Nephron (organoid): ENCODE measurements around the gene RPTOR.

ENCODE experiments used
- H3K27ac Mint-ChIP-seq, 3 experiments: 2 replicates each; pipeline ENCODE4 v1.8.0; 2020; ENCODE audit warnings: mixed read lengths in 3 of 3, mild to moderate bottlenecking in 2 of 3, moderate library complexity in 1 of 3
- H3K27me3 Mint-ChIP-seq: 2 replicates; pipeline ENCODE4 v1.8.0; 2021; ENCODE audit warnings: low read depth, mild to moderate bottlenecking, moderate library complexity, mixed read lengths
- H3K36me3 Mint-ChIP-seq: 2 replicates; pipeline ENCODE4 v1.8.0; 2020; ENCODE audit warnings: low read depth, mixed read lengths
- H3K4me1 Mint-ChIP-seq: 2 replicates; pipeline ENCODE4 v1.8.0; 2020; ENCODE audit warnings: mixed read lengths
- H3K4me3 Mint-ChIP-seq, 3 experiments: 2 replicates each; pipeline ENCODE4 v1.8.0; 2020; ENCODE audit warnings: mild to moderate bottlenecking in 3 of 3, mixed read lengths in 3 of 3, moderate library complexity in 2 of 3
- H3K9me3 Mint-ChIP-seq: 2 replicates; pipeline ENCODE4 v1.8.0; 2020; ENCODE audit warnings: mixed read lengths
- CTCF ChIP-seq, 3 experiments: fragments of 200-600 bp; sonication (generic); IDR thresholded peaks; one replicate each; pipeline ENCODE4 v1.5.0; 2021; ENCODE audit warnings: antibody characterized with exemption in 3 of 3; ENCODE audit not compliant: unreplicated experiment in 3 of 3

RPTOR gene

GRCh38 chr17:80925688-80926335 lies 381.2 kb downstream of the RPTOR start:
- peaks cover 45% of the 10 kb centered on the region for H3K36me3 Mint-ChIP-seq
- H3K9me3 Mint-ChIP-seq, result no peaks in the 10 kb centered on the region
- peak overlapping the region in 2 of 3 experiments; percentile 66 to 88 for H3K27ac Mint-ChIP-seq
- H3K4me3 Mint-ChIP-seq, result no peak overlapping the region
- no peaks in the 10 kb centered on the region for H3K27me3 Mint-ChIP-seq
- peaks cover 41% of the 10 kb centered on the region for H3K4me1 Mint-ChIP-seq
- TF ChIP-seq CTCF (IDR thresholded peaks at IDR 0.05; ENCODE audit: unreplicated experiment in 3 of 3), result no peak

DNA sequence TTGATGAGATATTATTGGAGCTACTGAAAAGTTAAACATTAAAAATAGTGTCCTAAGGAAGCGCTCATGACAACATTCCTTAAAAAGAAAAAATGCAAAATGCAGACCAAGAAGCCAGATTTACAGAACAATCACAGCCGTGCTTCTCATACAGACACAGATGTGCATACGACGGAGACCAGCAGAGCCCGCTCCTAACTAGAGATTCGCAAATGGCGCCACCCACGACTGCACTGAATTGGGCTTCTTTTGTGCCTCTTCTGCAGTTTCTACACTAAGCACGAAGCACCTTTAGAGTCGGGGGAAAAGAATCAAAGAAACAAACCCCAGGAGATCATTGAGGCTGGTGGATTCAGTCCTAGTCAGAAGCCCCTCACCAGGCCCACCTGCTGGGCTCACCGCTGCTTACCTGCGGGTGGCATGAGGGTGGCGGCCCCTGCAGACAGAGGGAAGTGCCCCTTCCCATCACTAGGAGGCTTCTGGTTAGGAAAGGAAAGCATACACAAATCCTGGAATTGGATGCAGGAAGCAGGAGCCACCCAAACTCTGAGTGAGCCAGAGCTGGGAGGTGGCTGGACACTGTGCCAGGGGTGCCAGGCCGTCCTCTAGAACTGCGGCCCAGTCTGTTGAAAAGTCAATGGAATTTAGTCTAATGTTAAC lies 382.1 kb downstream of the RPTOR start:
- H3K4me1 Mint-ChIP-seq, result peaks cover 45% of the 10 kb centered on the region
- TF ChIP-seq CTCF (IDR thresholded peaks at IDR 0.05; ENCODE audit: unreplicated experiment in 3 of 3), result no peak
- no peak overlapping the region for H3K4me3 Mint-ChIP-seq
- peak overlapping the region in 2 of 3 experiments; percentile 66 to 88 for H3K27ac Mint-ChIP-seq
- H3K9me3 Mint-ChIP-seq, result no peaks in the 10 kb centered on the region
- H3K36me3 Mint-ChIP-seq, result peaks cover 43% of the 10 kb centered on the region
- H3K27me3 Mint-ChIP-seq, result no peaks in the 10 kb centered on the region

DNA sequence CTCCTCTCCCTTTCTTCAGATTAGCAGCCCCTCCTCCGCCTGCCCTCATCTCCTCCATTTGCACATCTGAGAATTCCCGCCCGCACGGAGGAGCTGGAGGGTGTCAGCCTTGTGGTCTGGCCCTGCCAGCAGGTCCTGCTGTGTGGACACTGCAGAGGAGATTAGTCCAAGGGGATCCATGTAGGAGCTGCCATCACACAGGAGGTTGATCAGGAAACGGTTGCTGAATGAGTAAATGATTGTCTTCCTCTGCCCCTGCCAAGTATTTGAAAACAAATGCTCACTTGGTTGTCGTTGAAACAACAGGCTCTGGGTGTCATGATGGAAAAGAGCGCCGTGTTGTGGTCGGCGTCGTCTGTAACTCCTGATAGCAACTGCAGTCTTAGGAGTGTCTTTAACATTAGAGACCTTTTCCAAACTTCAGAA lies 383.2 kb downstream of the RPTOR start:
- Mint-ChIP-seq H3K27ac (peak overlapping the region in 2 of 3 experiments; percentile 64 to 66), H3K36me3 (peaks cover 46% of the 10 kb centered on the region), H3K9me3 (no peaks in the 10 kb centered on the region), H3K4me3 (no peak overlapping the region), H3K27me3 (no peaks in the 10 kb centered on the region), H3K4me1 (peaks cover 51% of the 10 kb centered on the region)
- TF ChIP-seq CTCF (IDR thresholded peaks at IDR 0.05; ENCODE audit: unreplicated experiment in 3 of 3), result peak in 1 of 3 experiments; percentile 8

- Mint-ChIP-seq H3K36me3 (peaks cover 45% of the 10 kb centered on the region), H3K27ac (no peak overlapping the region), H3K9me3 (no peaks in the 10 kb centered on the region), H3K4me3 (no peak overlapping the region), H3K4me1 (peaks cover 51% of the 10 kb centered on the region), H3K27me3 (no peaks in the 10 kb centered on the region)
- no peak for TF ChIP-seq CTCF (IDR thresholded peaks at IDR 0.05; ENCODE audit: unreplicated experiment in 3 of 3)
These were observed 384.8 kb downstream of the RPTOR start for GRCh38 chr17:80929449-80929848.

GRCh38 chr17:80930335-80931279 lies 386.0 kb downstream of the RPTOR start:
- H3K36me3 Mint-ChIP-seq, result peaks cover 41% of the 10 kb centered on the region
- H3K4me1 Mint-ChIP-seq, result peaks cover 51% of the 10 kb centered on the region
- no peaks in the 10 kb centered on the region for H3K9me3 Mint-ChIP-seq
- TF ChIP-seq CTCF (IDR thresholded peaks at IDR 0.05; ENCODE audit: unreplicated experiment in 3 of 3), result no peak
- no peaks in the 10 kb centered on the region for H3K27me3 Mint-ChIP-seq
- H3K27ac Mint-ChIP-seq, result peak overlapping the region in 2 of 3 experiments; percentile 20 to 40
- H3K4me3 Mint-ChIP-seq, result no peak overlapping the region
